Measurements from ENCODE around the gene LENG8. TPM values are rescaled to one million over a fixed set of nuclear protein-coding genes. Genes with fewer than 3 reads are reported as not detected.

LENG8 gene
- total and polyA plus RNA-seq, 11 donors, result 23.6 to 93.9 (median 58.8) TPM

GRCh38 chr19:54429545-54430227 lies 19.3 kb upstream of the LENG8 start:
- H3K9me3 ChIP-seq, result no peaks in the 10 kb centered on the region
- no peak overlapping the region for H3K4me3 ChIP-seq
- peaks cover 6 to 58% (median 19%) of the 10 kb centered on the region in 9 donors for H3K27me3 ChIP-seq
- peaks cover 0 to 28% (median 16%) of the 10 kb centered on the region in 12 donors for H3K4me1 ChIP-seq
- ATAC-seq (peak in 2 of 4 donors; percentile 3 to 4), DNase-seq (no peak)
- H3K36me3 ChIP-seq, result no peaks in the 10 kb centered on the region
- H3K27ac ChIP-seq, result peak overlapping the region in 1 of 12 donors; percentile 37
- intact Hi-C loops (cut with DNase I), result no loop called here
- no peak for TF ChIP-seq CTCF (IDR thresholded peaks at IDR 0.05)
- TF ChIP-seq POLR2A (IDR thresholded peaks at IDR 0.05), result no peak
- WGBS, 4 donors, result 51 to 59% (median 54%) methylated on average over 8 to 13 of the region's 13 CpGs

GRCh38 chr19:54430306-54431254 lies 18.4 kb upstream of the LENG8 start:
- H3K27me3 ChIP-seq, result peaks cover 6 to 53% (median 19%) of the 10 kb centered on the region in 9 donors
- H3K4me1 ChIP-seq, result peaks cover 0 to 37% (median 19%) of the 10 kb centered on the region in 12 donors
- TF ChIP-seq POLR2A (IDR thresholded peaks at IDR 0.05) (no peak), CTCF (IDR thresholded peaks at IDR 0.05) (peak in 10 of 12 donors; percentile 16 to 52 (median 30))
- intact Hi-C loops (cut with DNase I), result no loop called here
- no peaks in the 10 kb centered on the region for H3K36me3 ChIP-seq
- ATAC-seq (peak; percentile 48 to 72 (median 60)), DNase-seq (peak in 4 of 5 donors; percentile 55 to 83 (median 63))
- peak overlapping the region in 3 of 12 donors; percentile 18 to 54 (median 37) for H3K27ac ChIP-seq
- no peaks in the 10 kb centered on the region for H3K9me3 ChIP-seq
- peak overlapping the region in 9 of 12 donors; percentile 14 to 40 (median 33) for H3K4me3 ChIP-seq
- WGBS, 4 donors, result 5 to 11% (median 9%) methylated on average over 20 to 43 of the region's 43 CpGs

- peaks cover 0 to 45% (median 22%) of the 10 kb centered on the region in 12 donors for H3K4me1 ChIP-seq
- no peaks in the 10 kb centered on the region for H3K36me3 ChIP-seq
- H3K27ac ChIP-seq, result peak overlapping the region in 1 of 12 donors; percentile 18
- peak overlapping the region in 7 of 12 donors; percentile 14 to 40 (median 33) for H3K4me3 ChIP-seq
- H3K27me3 ChIP-seq, result peaks cover 6 to 45% (median 19%) of the 10 kb centered on the region in 9 donors
- WGBS, 4 donors, result 18 to 24% (median 22%) methylated on average over 11 of the region's 11 CpGs
- ATAC-seq, result peak in 3 of 4 donors; percentile 9 to 38 (median 32)
- TF ChIP-seq POLR2A (IDR thresholded peaks at IDR 0.05), result no peak
- no peak for TF ChIP-seq CTCF (IDR thresholded peaks at IDR 0.05)
- intact Hi-C loops (cut with DNase I), result no loop called here
- H3K9me3 ChIP-seq, result no peaks in the 10 kb centered on the region
- peak in 2 of 5 donors; percentile 64 to 79 for DNase-seq
Observed at GRCh38 chr19:54431255-54431838, 17.7 kb upstream of the LENG8 start.
